Measurements from ENCODE around the gene ZNF678.

ZNF678 gene

DNA sequence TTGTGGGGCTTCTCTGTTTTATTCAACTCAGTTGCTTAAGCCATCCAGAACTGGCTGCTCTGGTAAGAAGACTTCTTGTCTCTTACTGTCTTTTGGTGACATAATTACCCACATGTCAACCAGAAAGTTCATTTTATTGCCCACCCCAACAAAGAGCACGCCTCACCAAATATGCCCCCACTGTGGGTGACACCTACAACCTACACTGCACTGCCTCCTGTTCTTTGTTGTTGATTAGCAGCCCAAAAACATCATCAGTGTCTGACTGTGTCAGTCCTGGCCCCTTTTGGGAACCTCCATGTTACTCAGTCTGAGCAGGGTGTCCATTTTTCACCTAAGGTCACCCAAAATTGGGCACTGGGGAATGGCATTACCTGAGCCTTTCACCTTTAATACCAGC, 49.3 kb downstream of the ZNF678 start:
- no peak for ATAC-seq
- no peak for TF ChIP-seq ARNTL (CRISPR knock-in tag; IDR thresholded peaks at IDR 0.05; ENCODE audit: borderline replicate concordance, low read depth)
- no peak for TF ChIP-seq RARB (CRISPR knock-in tag; IDR thresholded peaks at IDR 0.05)
- TF ChIP-seq PPARA (CRISPR knock-in tag; IDR thresholded peaks at IDR 0.05; ENCODE audit: borderline replicate concordance) = no peak
- TF ChIP-seq, protein P1, sequence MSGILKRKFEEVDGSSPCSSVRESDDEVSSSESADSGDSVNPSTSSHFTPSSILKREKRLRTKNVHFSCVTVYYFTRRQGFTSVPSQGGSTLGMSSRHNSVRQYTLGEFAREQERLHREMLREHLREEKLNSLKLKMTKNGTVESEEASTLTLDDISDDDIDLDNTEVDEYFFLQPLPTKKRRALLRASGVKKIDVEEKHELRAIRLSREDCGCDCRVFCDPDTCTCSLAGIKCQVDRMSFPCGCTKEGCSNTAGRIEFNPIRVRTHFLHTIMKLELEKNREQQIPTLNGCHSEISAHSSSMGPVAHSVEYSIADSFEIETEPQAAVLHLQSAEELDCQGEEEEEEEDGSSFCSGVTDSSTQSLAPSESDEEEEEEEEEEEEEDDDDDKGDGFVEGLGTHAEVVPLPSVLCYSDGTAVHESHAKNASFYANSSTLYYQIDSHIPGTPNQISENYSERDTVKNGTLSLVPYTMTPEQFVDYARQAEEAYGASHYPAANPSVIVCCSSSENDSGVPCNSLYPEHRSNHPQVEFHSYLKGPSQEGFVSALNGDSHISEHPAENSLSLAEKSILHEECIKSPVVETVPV (CRISPR knock-in tag; IDR thresholded peaks at IDR 0.05) = no peak
- no peak for TF ChIP-seq ZFP30 (CRISPR knock-in tag; IDR thresholded peaks at IDR 0.05)
- TF ChIP-seq, protein P2, sequence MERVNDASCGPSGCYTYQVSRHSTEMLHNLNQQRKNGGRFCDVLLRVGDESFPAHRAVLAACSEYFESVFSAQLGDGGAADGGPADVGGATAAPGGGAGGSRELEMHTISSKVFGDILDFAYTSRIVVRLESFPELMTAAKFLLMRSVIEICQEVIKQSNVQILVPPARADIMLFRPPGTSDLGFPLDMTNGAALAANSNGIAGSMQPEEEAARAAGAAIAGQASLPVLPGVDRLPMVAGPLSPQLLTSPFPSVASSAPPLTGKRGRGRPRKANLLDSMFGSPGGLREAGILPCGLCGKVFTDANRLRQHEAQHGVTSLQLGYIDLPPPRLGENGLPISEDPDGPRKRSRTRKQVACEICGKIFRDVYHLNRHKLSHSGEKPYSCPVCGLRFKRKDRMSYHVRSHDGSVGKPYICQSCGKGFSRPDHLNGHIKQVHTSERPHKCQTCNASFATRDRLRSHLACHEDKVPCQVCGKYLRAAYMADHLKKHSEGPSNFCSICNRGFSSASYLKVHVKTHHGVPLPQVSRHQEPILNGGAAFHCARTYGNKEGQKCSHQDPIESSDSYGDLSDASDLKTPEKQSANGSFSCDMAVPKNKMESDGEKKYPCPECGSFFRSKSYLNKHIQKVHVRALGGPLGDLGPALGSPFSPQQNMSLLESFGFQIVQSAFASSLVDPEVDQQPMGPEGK (CRISPR knock-in tag; IDR thresholded peaks at IDR 0.05; ENCODE audit: borderline replicate concordance) = no peak
- no peak for TF ChIP-seq SNAI2 (CRISPR knock-in tag; IDR thresholded peaks at IDR 0.05)
- TF ChIP-seq BACH2 (CRISPR knock-in tag; IDR thresholded peaks at IDR 0.05; ENCODE audit: borderline replicate concordance) = no peak
- no peak for TF ChIP-seq ISL1 (CRISPR knock-in tag; IDR thresholded peaks at IDR 0.05)
- TF ChIP-seq CSDC2 (CRISPR knock-in tag; IDR thresholded peaks at IDR 0.05) = no peak
- no peak for TF ChIP-seq ZFP3 (CRISPR knock-in tag; IDR thresholded peaks at IDR 0.05)

DNA sequence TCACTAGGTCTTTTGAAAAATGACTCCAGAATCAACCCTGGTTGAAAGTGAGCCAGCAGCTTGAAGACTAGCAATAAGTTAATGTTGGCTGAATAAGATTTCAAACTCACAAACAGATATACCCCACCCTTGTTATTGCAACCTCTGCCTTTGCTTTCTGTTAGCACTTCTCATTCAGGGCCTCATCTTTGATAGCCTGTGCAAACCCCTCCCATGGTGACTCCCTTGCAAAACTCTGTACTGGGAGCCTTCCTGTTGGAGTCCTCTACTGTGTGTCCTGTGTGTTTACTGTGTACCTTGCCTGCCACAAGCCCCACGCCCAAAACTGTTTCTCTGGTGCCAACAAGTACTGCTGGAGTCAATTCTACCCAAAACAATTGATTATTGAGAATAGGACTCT, 50.2 kb downstream of the ZNF678 start:
- ATAC-seq = no peak

More for the DNA sequence above, 50.2 kb downstream of the ZNF678 start:
- no peak for TF ChIP-seq CSDC2 (CRISPR knock-in tag; IDR thresholded peaks at IDR 0.05)
- TF ChIP-seq ESRRG (CRISPR knock-in tag; IDR thresholded peaks at IDR 0.05) = no peak
- no peak for TF ChIP-seq TCF4 (CRISPR knock-in tag; IDR thresholded peaks at IDR 0.05; ENCODE audit: borderline replicate concordance)
- TF ChIP-seq PPARA (CRISPR knock-in tag; IDR thresholded peaks at IDR 0.05; ENCODE audit: borderline replicate concordance) = no peak
- TF ChIP-seq TSHZ2 (CRISPR knock-in tag; IDR thresholded peaks at IDR 0.05) = no peak
- no peak for TF ChIP-seq ZNF565 (CRISPR knock-in tag; conservative IDR thresholded peaks at IDR 0.05; ENCODE audit: low read depth)
- no peak for TF ChIP-seq ZNF8 (CRISPR knock-in tag; IDR thresholded peaks at IDR 0.05)
- TF ChIP-seq TOX (CRISPR knock-in tag; IDR thresholded peaks at IDR 0.05; ENCODE audit: borderline replicate concordance) = no peak
- TF ChIP-seq POU6F1 (CRISPR knock-in tag; IDR thresholded peaks at IDR 0.05; ENCODE audit: borderline replicate concordance, low read depth) = no peak
- TF ChIP-seq, protein P2 (CRISPR knock-in tag; IDR thresholded peaks at IDR 0.05; ENCODE audit: borderline replicate concordance) = no peak
- no peak for TF ChIP-seq SNAI2 (CRISPR knock-in tag; IDR thresholded peaks at IDR 0.05)
- TF ChIP-seq CREB5 (CRISPR knock-in tag; IDR thresholded peaks at IDR 0.05; ENCODE audit: low read depth) = no peak
